Naive thymus-derived CD4-positive, alpha-beta T cell (primary cell): ENCODE measurements around the gene IL10RB. TPM values are rescaled to one million over a fixed set of nuclear protein-coding genes. Genes with fewer than 3 reads are reported as not detected.
A peak's percentile ranks its signal among the peaks of the same experiment; 100 is the strongest.

Experiments used
- ATAC-seq: fragments of 150-1000 bp; cut with Tn5 transposase; 2 replicates; pipeline ENCODE4 v1.10.0; 2021; ENCODE audit warnings: mild to moderate bottlenecking, moderate library complexity
- CTCF ChIA-PET: fragments of 350-600 bp; sonication (Branson Sonifier 250); formaldehyde crosslinking; loops from one replicate; lab custom pipeline; 2021; ENCODE audit warnings: antibody characterized with exemption; lab: Charles Lee
- POLR2A ChIA-PET: fragments of 350-600 bp; sonication (Branson Sonifier 250); formaldehyde crosslinking; loops from one replicate; lab custom pipeline; 2021; ENCODE audit warnings: antibody characterized with exemption, inconsistent platforms; lab: Charles Lee
- DNase-seq, 9 donors: peaks; one replicate each; pipeline versions ENCODE4 v3.0.0 to v3.0.0-alpha.2; 2020 to 2022; ENCODE audit warnings: mixed read lengths in 1 of 9
- H3K27ac ChIP-seq: one replicate; pipeline ENCODE4 v1.7.0; 2013; ENCODE audit warnings: mild to moderate bottlenecking, low read depth, low read length, moderate library complexity
- H3K27me3 ChIP-seq, 2 donors: one replicate each; pipeline ENCODE4 v1.7.0; 2013; ENCODE audit warnings: low read length in 2 of 2, mild to moderate bottlenecking in 2 of 2, moderate library complexity in 2 of 2; ENCODE audit not compliant: control insufficient read depth in 2 of 2, insufficient read depth in 2 of 2
- H3K36me3 ChIP-seq, 3 experiments: 1 replicate in 2 of 3; 2 replicates in 1 of 3; pipeline ENCODE4 v1.7.0; 2013; ENCODE audit warnings: low read length in 3 of 3, mild to moderate bottlenecking in 3 of 3, moderate library complexity in 1 of 3; ENCODE audit not compliant: insufficient read depth in 3 of 3, control insufficient read depth in 2 of 3
- H3K4me1 ChIP-seq, 2 donors: one replicate each; pipeline ENCODE4 v1.7.0; 2013; ENCODE audit warnings: low read length in 2 of 2, mild to moderate bottlenecking in 2 of 2, moderate library complexity in 1 of 2; ENCODE audit not compliant: control insufficient read depth in 2 of 2, insufficient read depth in 2 of 2
- H3K4me3 ChIP-seq: 2 replicates; pipeline ENCODE4 v1.7.0; 2013; ENCODE audit warnings: mild to moderate bottlenecking, low read length
- H3K9me3 ChIP-seq, 3 experiments: 1 replicate in 2 of 3; 2 replicates in 1 of 3; pipeline ENCODE4 v1.7.0; 2013; ENCODE audit warnings: low read length in 3 of 3; ENCODE audit not compliant: control insufficient read depth in 2 of 3
- H3K27ac Mint-ChIP-seq, 9 donors: one replicate each; pipeline ENCODE4 v1.8.0; 2020 to 2022; ENCODE audit warnings: mixed read lengths in 9 of 9, mild to moderate bottlenecking in 8 of 9, moderate library complexity in 5 of 9, inconsistent platforms in 2 of 9
- H3K27me3 Mint-ChIP-seq, 5 donors: one replicate each; pipeline ENCODE4 v1.8.0; 2021 to 2022; ENCODE audit warnings: mixed read lengths in 5 of 5, mild to moderate bottlenecking in 1 of 5
- H3K36me3 Mint-ChIP-seq, 5 donors: one replicate each; pipeline ENCODE4 v1.8.0; 2020 to 2022; ENCODE audit warnings: mixed read lengths in 5 of 5, mild to moderate bottlenecking in 3 of 5, inconsistent platforms in 1 of 5
- H3K4me1 Mint-ChIP-seq, 7 donors: one replicate each; pipeline ENCODE4 v1.8.0; 2020 to 2022; ENCODE audit warnings: mixed read lengths in 7 of 7, mild to moderate bottlenecking in 3 of 7, inconsistent platforms in 1 of 7
- H3K4me3 Mint-ChIP-seq, 10 donors: one replicate each; pipeline ENCODE4 v1.8.0; 2020 to 2022; ENCODE audit warnings: mild to moderate bottlenecking in 10 of 10, mixed read lengths in 10 of 10, moderate library complexity in 6 of 10, inconsistent platforms in 2 of 10
- H3K9me3 Mint-ChIP-seq, 11 donors: one replicate each; pipeline ENCODE4 v1.8.0; 2020 to 2022; ENCODE audit warnings: mixed read lengths in 11 of 11, mild to moderate bottlenecking in 4 of 11, inconsistent platforms in 1 of 11, moderate library complexity in 1 of 11
- intact Hi-C, 2 donors: fragments of 100-400 bp; cut with micrococcal nuclease; formaldehyde crosslinking; loops; one replicate each; pipeline ENCODE4 v1.15.1; 2023
- polyA plus RNA-seq, 2 donors: library from polyadenylated mRNA; unstranded; fragments of 300-500 nt; fragmentation: Illumina TruSeq; gene quantifications; one replicate each; pipeline ENCODE4 v1.2.3, GENCODE V29; 2021
- total RNA-seq, 6 experiments: library from RNA in 5 of 6; stranded (reverse) in 5 of 6; gene quantifications; 1 replicate in 5 of 6; 2 replicates in 1 of 6; pipeline ENCODE4 v1.2.3 and lab custom pipeline; 2021 to 2026

IL10RB gene
- total and polyA plus RNA-seq, 7 experiments from 2014 or later, result 17.6 to 51.4 (median 33.3) TPM

DNA sequence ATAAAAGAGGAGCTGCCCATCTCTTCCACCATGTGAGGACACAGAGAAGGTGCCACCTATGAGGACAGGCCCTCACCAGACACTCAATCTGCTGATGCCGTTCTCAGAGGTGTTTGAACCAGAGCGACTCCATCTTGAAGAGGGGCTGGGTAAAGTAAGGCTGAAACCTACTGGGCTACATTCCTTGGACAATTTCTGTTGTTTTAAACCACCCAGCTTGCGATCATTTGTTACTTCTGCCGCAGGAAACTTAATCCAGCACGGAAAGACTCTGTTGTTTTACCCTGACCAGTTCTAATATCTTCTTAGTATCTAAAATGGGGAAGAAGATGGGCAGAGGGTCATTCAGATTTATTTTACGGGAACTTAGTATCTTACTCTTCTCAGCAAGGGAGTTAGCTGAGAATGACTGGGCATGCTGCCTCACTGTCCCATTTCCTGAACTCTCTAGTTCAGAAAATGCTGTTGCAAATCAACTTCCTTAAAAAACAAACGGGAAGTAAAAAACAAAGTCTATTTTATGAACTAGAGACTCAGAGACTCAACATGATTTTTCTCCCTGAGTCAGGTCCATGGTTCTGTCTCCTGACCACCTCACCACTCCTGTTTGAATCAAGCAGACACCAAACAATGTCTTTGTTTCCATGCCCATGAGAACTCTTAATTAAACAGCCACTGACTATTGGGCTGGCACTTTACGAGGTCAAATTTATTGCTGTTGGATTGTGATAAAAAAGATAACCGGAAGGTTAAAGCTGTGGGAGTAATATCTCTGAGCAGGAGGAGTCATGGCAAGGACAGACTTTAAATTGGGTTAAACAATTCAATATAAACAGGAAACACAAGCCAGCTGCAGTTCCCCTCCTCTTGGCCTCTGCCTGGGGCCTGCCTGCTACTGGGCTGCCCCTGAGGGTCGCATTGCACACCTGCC, 34.8 kb downstream of the IL10RB start:
- H3K27me3 ChIP-seq, result no peaks in the 10 kb centered on the region
- Mint-ChIP-seq H3K9me3 (peaks cover 0 to 2% (median 0%) of the 10 kb centered on the region in 11 donors), H3K36me3 (peaks cover 0 to 25% (median 3%) of the 10 kb centered on the region in 5 donors), H3K27ac (peak overlapping the region; percentile 75 to 88 (median 82)), H3K27me3 (no peaks in the 10 kb centered on the region), H3K4me3 (peak overlapping the region; percentile 11 to 85 (median 59)), H3K4me1 (peaks cover 29 to 82% (median 66%) of the 10 kb centered on the region in 7 donors)
- H3K36me3 ChIP-seq, result peaks cover 0 to 11% (median 4%) of the 10 kb centered on the region in 3 experiments
- H3K4me3 ChIP-seq, result no peak overlapping the region
- peak overlapping the region; percentile 9 for H3K27ac ChIP-seq
- peak; percentile 75 for ATAC-seq
- DNase-seq, result no peak
- POLR2A ChIA-PET, result interaction anchor here (0.7 to 5.5 kb wide), 8 partner anchors 8 to 79 kb away, joined by 3 to 42 read pairs (median 6); partner anchors contain the start of genes IFNAR1 and IL10RB
- intact Hi-C loops, result no loop called here
- H3K4me1 ChIP-seq, result peaks cover 6 to 34% of the 10 kb centered on the region in 2 donors
- no peaks in the 10 kb centered on the region for H3K9me3 ChIP-seq
- CTCF ChIA-PET, result interaction anchor here (0.6 to 1.0 kb wide), 3 partner anchors 13 to 23 kb away, joined by 3 to 7 read pairs (median 5); no protein-coding TSS in a partner anchor

DNA sequence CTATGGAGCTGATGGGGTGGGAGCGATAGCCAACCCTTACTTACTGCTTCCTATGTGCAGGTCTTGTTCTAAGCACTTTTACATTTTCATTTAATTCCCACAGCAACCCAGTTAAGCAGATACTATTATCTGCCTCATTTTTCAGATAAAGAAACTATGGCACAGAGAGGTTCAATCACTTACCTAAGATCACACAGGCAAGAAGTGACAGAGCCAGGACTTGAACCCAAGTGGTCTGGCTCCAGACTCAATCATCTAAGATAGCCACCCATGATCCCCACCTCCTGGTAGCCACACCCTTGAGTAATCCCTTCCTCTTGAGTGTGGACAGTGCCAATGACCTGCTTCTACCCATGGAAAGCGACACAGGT, 35.5 kb downstream of the IL10RB start:
- Histone ChIP-seq H3K9me3 (no peaks in the 10 kb centered on the region), H3K4me1 (peaks cover 6 to 34% of the 10 kb centered on the region in 2 donors), H3K4me3 (no peak overlapping the region), H3K27ac (no peak overlapping the region), H3K27me3 (no peaks in the 10 kb centered on the region), H3K36me3 (peaks cover 0 to 7% (median 0%) of the 10 kb centered on the region in 3 experiments)
- intact Hi-C loops, result no loop called here
- peaks cover 29 to 82% (median 66%) of the 10 kb centered on the region in 7 donors for H3K4me1 Mint-ChIP-seq
- peak overlapping the region in 7 of 10 donors; percentile 11 to 85 (median 61) for H3K4me3 Mint-ChIP-seq
- H3K27me3 Mint-ChIP-seq, result no peaks in the 10 kb centered on the region
- CTCF ChIA-PET, result interaction anchor here (0.6 kb wide), 2 partner anchors 14 to 24 kb away, joined by 3 to 7 read pairs; no protein-coding TSS in a partner anchor
- peak overlapping the region; percentile 75 to 88 (median 82) for H3K27ac Mint-ChIP-seq
- POLR2A ChIA-PET, result interaction anchor here (0.6 to 5.5 kb wide), 6 partner anchors 8 to 64 kb away, joined by 3 to 42 read pairs (median 6); partner anchors contain the start of genes IFNAR1 and IL10RB
- peaks cover 0 to 22% (median 3%) of the 10 kb centered on the region in 5 donors for H3K36me3 Mint-ChIP-seq
- ATAC-seq (no peak), DNase-seq (no peak)
- H3K9me3 Mint-ChIP-seq, result peaks cover 0 to 2% (median 0%) of the 10 kb centered on the region in 11 donors

DNA sequence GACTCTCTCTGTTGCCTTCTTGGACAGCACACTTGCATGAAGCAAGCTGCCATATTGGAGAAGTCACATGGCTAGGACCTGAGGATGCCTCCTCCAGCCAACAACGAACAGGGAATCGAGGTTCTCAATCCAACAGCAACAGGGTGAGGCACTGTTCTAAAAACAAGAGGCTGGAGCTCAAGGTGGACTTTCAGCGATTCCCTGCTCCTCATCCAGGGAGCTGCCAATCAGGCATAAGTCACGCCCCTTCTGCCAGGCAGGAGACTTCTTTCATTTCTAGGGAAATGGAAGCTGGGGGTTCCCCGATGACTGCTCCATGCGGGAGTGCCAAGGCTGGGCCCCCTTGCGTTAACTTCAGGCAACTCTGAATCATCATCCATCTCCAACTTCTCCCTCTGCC, 35.9 kb downstream of the IL10RB start:
- DNase-seq (no peak), ATAC-seq (no peak)
- H3K36me3 ChIP-seq, result peaks cover 0 to 3% (median 0%) of the 10 kb centered on the region in 3 experiments
- intact Hi-C loops, result no loop called here
- ChIA-PET CTCF (interaction anchor here (0.6 kb wide), 1 partner anchor 24 kb away, joined by 3 read pairs; no protein-coding TSS in a partner anchor), POLR2A (interaction anchor here (0.6 to 5.5 kb wide), 4 partner anchors 8 to 64 kb away, joined by 3 to 42 read pairs (median 11); partner anchors contain the start of gene IFNAR1)
- peaks cover 0 to 2% (median 0%) of the 10 kb centered on the region in 11 donors for H3K9me3 Mint-ChIP-seq
- H3K4me3 ChIP-seq, result no peak overlapping the region
- H3K27me3 ChIP-seq, result no peaks in the 10 kb centered on the region
- peak overlapping the region in 4 of 9 donors; percentile 31 to 85 (median 60) for H3K27ac Mint-ChIP-seq
- no peaks in the 10 kb centered on the region for H3K9me3 ChIP-seq
- peak overlapping the region in 1 of 10 donors; percentile 85 for H3K4me3 Mint-ChIP-seq
- H3K27ac ChIP-seq, result no peak overlapping the region
- peaks cover 31 to 83% (median 65%) of the 10 kb centered on the region in 7 donors for H3K4me1 Mint-ChIP-seq
- H3K27me3 Mint-ChIP-seq, result no peaks in the 10 kb centered on the region
- peaks cover 6 to 34% of the 10 kb centered on the region in 2 donors for H3K4me1 ChIP-seq
- peaks cover 0 to 21% (median 3%) of the 10 kb centered on the region in 5 donors for H3K36me3 Mint-ChIP-seq

DNA sequence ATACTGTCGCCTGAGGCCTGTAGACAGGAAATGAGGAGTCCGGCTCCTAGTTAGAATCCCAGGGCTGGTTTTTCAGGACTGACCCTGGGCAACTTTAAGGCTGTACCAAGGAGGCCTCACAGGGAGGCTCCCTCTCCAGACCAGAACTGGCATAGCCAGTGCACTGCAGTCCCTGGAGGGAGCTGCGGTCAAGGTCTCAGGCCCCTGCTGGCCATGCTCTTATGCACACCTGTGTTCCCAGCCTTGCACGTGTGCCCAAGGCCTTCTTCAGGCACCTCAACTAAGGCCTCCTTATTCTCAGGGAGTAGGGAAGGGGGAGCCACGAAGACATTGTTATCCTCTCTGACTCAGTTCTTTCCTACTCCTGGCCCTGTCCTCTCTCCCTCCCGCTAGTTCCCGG, 36.6 kb downstream of the IL10RB start:
- H3K4me3 Mint-ChIP-seq, result no peak overlapping the region
- no peaks in the 10 kb centered on the region for H3K27me3 Mint-ChIP-seq
- peak overlapping the region in 1 of 9 donors; percentile 7 for H3K27ac Mint-ChIP-seq
- Histone ChIP-seq H3K27me3 (no peaks in the 10 kb centered on the region), H3K9me3 (no peaks in the 10 kb centered on the region), H3K4me1 (peaks cover 6 to 34% of the 10 kb centered on the region in 2 donors), H3K27ac (no peak overlapping the region), H3K36me3 (no peaks in the 10 kb centered on the region), H3K4me3 (no peak overlapping the region)
- H3K9me3 Mint-ChIP-seq, result peaks cover 0 to 4% (median 0%) of the 10 kb centered on the region in 11 donors
- intact Hi-C loops, result no loop called here
- ChIA-PET CTCF (no interaction called here), POLR2A (interaction anchor here (1.3 to 4.3 kb wide), 2 partner anchors 30 to 59 kb away, joined by 3 to 18 read pairs; no protein-coding TSS in a partner anchor)
- peaks cover 0 to 15% (median 3%) of the 10 kb centered on the region in 5 donors for H3K36me3 Mint-ChIP-seq
- DNase-seq, result no peak
- peaks cover 30 to 83% (median 60%) of the 10 kb centered on the region in 7 donors for H3K4me1 Mint-ChIP-seq
- no peak for ATAC-seq

DNA sequence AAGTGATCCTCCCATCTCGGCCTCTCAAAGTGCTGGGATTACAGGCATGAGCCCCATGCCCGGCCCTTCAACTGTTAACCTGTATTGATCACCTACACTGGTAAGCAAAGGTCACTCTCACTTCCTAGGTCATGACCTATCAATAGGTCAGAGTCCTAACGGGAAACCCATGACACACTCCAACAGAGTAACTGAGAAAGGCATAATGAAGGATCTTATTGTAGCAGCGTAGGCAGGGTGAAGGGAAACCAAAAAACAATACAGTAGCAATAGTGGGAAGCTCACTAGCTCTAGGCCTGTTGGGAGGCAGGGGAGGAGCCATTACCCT, 39.1 kb downstream of the IL10RB start:
- ATAC-seq (no peak), DNase-seq (no peak)
- Histone ChIP-seq H3K27ac (no peak overlapping the region), H3K36me3 (no peaks in the 10 kb centered on the region), H3K9me3 (no peaks in the 10 kb centered on the region), H3K4me3 (no peak overlapping the region), H3K27me3 (no peaks in the 10 kb centered on the region), H3K4me1 (peaks cover 0 to 28% of the 10 kb centered on the region in 2 donors)
- Mint-ChIP-seq H3K4me3 (no peak overlapping the region), H3K9me3 (peaks cover 0 to 5% (median 0%) of the 10 kb centered on the region in 11 donors), H3K27ac (no peak overlapping the region), H3K27me3 (no peaks in the 10 kb centered on the region), H3K4me1 (peaks cover 25 to 76% (median 55%) of the 10 kb centered on the region in 7 donors), H3K36me3 (peaks cover 0 to 13% (median 0%) of the 10 kb centered on the region in 5 donors)
- ChIA-PET POLR2A (no interaction called here), CTCF (no interaction called here)
- intact Hi-C loops, result no loop called here

DNA sequence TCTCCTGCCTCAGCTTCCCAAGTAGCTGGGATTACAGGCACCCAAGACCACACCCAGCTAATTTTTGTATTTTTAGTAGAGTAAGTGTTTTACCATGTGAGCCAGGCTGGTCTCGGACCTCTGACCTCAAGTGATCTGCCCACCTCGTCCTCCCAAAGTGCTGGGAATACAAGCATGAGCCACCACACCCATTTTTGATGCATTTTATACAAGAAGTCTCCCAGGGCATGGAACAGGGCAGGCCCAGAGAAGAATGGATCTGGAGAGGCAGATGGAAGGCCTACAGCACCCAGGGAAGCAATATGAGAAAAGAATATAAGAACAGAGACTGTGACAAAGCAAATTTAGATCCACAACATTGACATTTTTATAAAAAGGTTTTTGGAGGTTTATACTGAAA, 39.8 kb downstream of the IL10RB start:
- Mint-ChIP-seq H3K4me1 (peaks cover 18 to 69% (median 49%) of the 10 kb centered on the region in 7 donors), H3K9me3 (peaks cover 0 to 5% (median 0%) of the 10 kb centered on the region in 11 donors), H3K27ac (no peak overlapping the region), H3K36me3 (peaks cover 0 to 13% (median 0%) of the 10 kb centered on the region in 5 donors), H3K27me3 (no peaks in the 10 kb centered on the region), H3K4me3 (no peak overlapping the region)
- H3K27me3 ChIP-seq, result no peaks in the 10 kb centered on the region
- no peaks in the 10 kb centered on the region for H3K36me3 ChIP-seq
- peaks cover 0 to 22% of the 10 kb centered on the region in 2 donors for H3K4me1 ChIP-seq
- ChIA-PET CTCF (no interaction called here), POLR2A (no interaction called here)
- H3K4me3 ChIP-seq, result no peak overlapping the region
- H3K9me3 ChIP-seq, result no peaks in the 10 kb centered on the region
- ATAC-seq, result no peak
- intact Hi-C loops, result no loop called here
- no peak for DNase-seq
- no peak overlapping the region for H3K27ac ChIP-seq
